Epithelial cell of proximal tubule (primary cell): ENCODE data around the gene MOGAT3. TPM values are rescaled to one million over a fixed set of nuclear protein-coding genes. Genes with fewer than 3 reads are reported as not detected.

Source experiments
- DNase-seq: peaks from one replicate; pipeline ENCODE4 v3.0.0-alpha.2; 2011; ENCODE audit warnings: low read depth
- H3K4me3 ChIP-seq: 2 replicates; pipeline ENCODE4 v1.5.1; 2011; ENCODE audit warnings: low read depth, mild to moderate bottlenecking, low read length
- CTCF ChIP-seq: conservative IDR thresholded peaks from 2 replicates; pipeline ENCODE4 v1.5.1; 2012; ENCODE audit warnings: low read depth, mild to moderate bottlenecking, low read length
- total RNA-seq: library from RNA; depleted of rRNA; stranded (reverse); fragments of >200 nt; gene quantifications from 2 replicates; pipeline ENCODE4 v1.2.3, GENCODE V29; 2015

MOGAT3 gene
- total RNA-seq, 1 donor from 2014 or later: not detected

- no peak overlapping the region for H3K4me3 ChIP-seq
- DNase-seq: no peak
- no peak for TF ChIP-seq CTCF
Observed at GRCh38 chr7:101241443-101242349, 40.9 kb upstream of the MOGAT3 start.

- no peak for DNase-seq
- TF ChIP-seq CTCF: no peak
- no peak overlapping the region for H3K4me3 ChIP-seq
Observed at GRCh38 chr7:101241015-101241363, 40.2 kb upstream of the MOGAT3 start.

- H3K4me3 ChIP-seq: no peak overlapping the region
- no peak for TF ChIP-seq CTCF
- no peak for DNase-seq
Observed at GRCh38 chr7:101240226-101241014, 39.6 kb upstream of the MOGAT3 start.

GRCh38 chr7:101239951-101240220, 39.0 kb upstream of the MOGAT3 start:
- no peak for DNase-seq
- TF ChIP-seq CTCF: no peak
- H3K4me3 ChIP-seq: no peak overlapping the region

- DNase-seq: no peak
- H3K4me3 ChIP-seq: no peak overlapping the region
- no peak for TF ChIP-seq CTCF
Observed at GRCh38 chr7:101239191-101239950, 38.5 kb upstream of the MOGAT3 start.

- no peak for DNase-seq
- TF ChIP-seq CTCF: no peak
- no peak overlapping the region for H3K4me3 ChIP-seq
Observed at GRCh38 chr7:101238226-101239182, 37.7 kb upstream of the MOGAT3 start.
